WTC11 (cell line): Measurements from ENCODE around the gene MRS2. TPM values are rescaled to one million over a fixed set of nuclear protein-coding genes. Genes with fewer than 3 reads are reported as not detected.

ENCODE experiments used
- ATAC-seq: fragments of 200-7000 bp; cut with Tn5 transposase; 2 replicates; pipeline ENCODE4 v1.10.0; 2021; ENCODE audit warnings: mild to moderate bottlenecking, moderate library complexity
- CTCF ChIA-PET: fragments of 300-600 bp; sonication (Branson Sonifier 250); formaldehyde crosslinking; loops from one replicate; lab custom pipeline; 2021; ENCODE audit warnings: antibody characterized with exemption; lab: Charles Lee
- POLR2A ChIA-PET: fragments of 350-600 bp; sonication (Branson Sonifier 250); formaldehyde crosslinking; loops from one replicate; lab custom pipeline; 2021; ENCODE audit warnings: antibody characterized with exemption; lab: Charles Lee
- DNase-seq: peaks from one replicate; pipeline ENCODE4 v3.0.0; 2021; ENCODE audit warnings: low spot score
- H3K27ac Mint-ChIP-seq: 2 replicates; pipeline ENCODE4 v1.8.0; 2021; ENCODE audit warnings: mixed read lengths
- H3K27me3 Mint-ChIP-seq: 2 replicates; pipeline ENCODE4 v1.8.0; 2021; ENCODE audit warnings: low read depth, mild to moderate bottlenecking, moderate library complexity, mixed read lengths
- H3K36me3 Mint-ChIP-seq: 2 replicates; pipeline ENCODE4 v1.8.0; 2021; ENCODE audit warnings: mixed read lengths
- H3K4me1 Mint-ChIP-seq: 2 replicates; pipeline ENCODE4 v1.8.0; 2022; ENCODE audit warnings: mixed read lengths
- H3K4me3 Mint-ChIP-seq: 2 replicates; pipeline ENCODE4 v1.8.0; 2021; ENCODE audit warnings: mild to moderate bottlenecking, moderate library complexity, mixed read lengths
- H3K9me3 Mint-ChIP-seq: 2 replicates; pipeline ENCODE4 v1.8.0; 2021; ENCODE audit warnings: mixed read lengths
- ATF1 ChIP-seq: sonication (generic); formaldehyde crosslinking; IDR thresholded peaks from 2 replicates; pipeline ENCODE4 v1.8.1; 2023; ENCODE audit warnings: mild to moderate bottlenecking, moderate library complexity, missing genetic modification reagents
- CREB1 ChIP-seq: sonication (generic); formaldehyde crosslinking; IDR thresholded peaks from 2 replicates; pipeline ENCODE4 v1.8.0; 2023; ENCODE audit warnings: mild to moderate bottlenecking, missing genetic modification reagents
- CREM ChIP-seq: sonication (generic); formaldehyde crosslinking; IDR thresholded peaks from 2 replicates; pipeline ENCODE4 v1.8.1; 2022; ENCODE audit warnings: mild to moderate bottlenecking, missing genetic modification reagents, moderate library complexity
- E2F4 ChIP-seq: sonication (generic); formaldehyde crosslinking; IDR thresholded peaks from 2 replicates; pipeline ENCODE4 v1.8.1; 2022; ENCODE audit warnings: low read depth, mild to moderate bottlenecking, moderate library complexity, missing genetic modification reagents, borderline replicate concordance
- GABPB1 ChIP-seq: sonication (generic); formaldehyde crosslinking; IDR thresholded peaks from 2 replicates; pipeline ENCODE4 v1.8.1; 2023; ENCODE audit warnings: mild to moderate bottlenecking, missing genetic modification reagents
- GTF2I ChIP-seq: fragments of 250-450 bp; sonication (Bioruptor Pico); conservative IDR thresholded peaks from 2 replicates; pipeline ENCODE4 v1.4.0; 2021; ENCODE audit warnings: mild to moderate bottlenecking
- HMGXB4 ChIP-seq: sonication (generic); formaldehyde crosslinking; IDR thresholded peaks from 2 replicates; pipeline ENCODE4 v1.8.1; 2023; ENCODE audit warnings: mild to moderate bottlenecking, moderate library complexity, missing genetic modification reagents
- MAX ChIP-seq: sonication (generic); formaldehyde crosslinking; IDR thresholded peaks from 2 replicates; pipeline ENCODE4 v1.8.0; 2022; ENCODE audit warnings: mild to moderate bottlenecking, missing genetic modification reagents
- MXD4 ChIP-seq: fragments of 250-450 bp; sonication (Bioruptor Pico); IDR thresholded peaks from 2 replicates; pipeline ENCODE4 v1.8.0; 2021; ENCODE audit warnings: mild to moderate bottlenecking, moderate library complexity, borderline replicate concordance
- MYBL2 ChIP-seq: sonication (generic); formaldehyde crosslinking; IDR thresholded peaks from 2 replicates; pipeline ENCODE4 v1.8.1; 2023; ENCODE audit warnings: mild to moderate bottlenecking, moderate library complexity, missing genetic modification reagents
- NFE2L1 ChIP-seq: sonication (generic); formaldehyde crosslinking; IDR thresholded peaks from 2 replicates; pipeline ENCODE4 v1.8.1; 2023; ENCODE audit warnings: missing genetic modification reagents
- PRRX2 ChIP-seq: fragments of 250-450 bp; sonication (Bioruptor Pico); IDR thresholded peaks from 2 replicates; pipeline ENCODE4 v1.8.0; 2021; ENCODE audit warnings: mild to moderate bottlenecking
- RELA ChIP-seq: sonication (generic); formaldehyde crosslinking; IDR thresholded peaks from 2 replicates; pipeline ENCODE4 v1.8.1; 2022; ENCODE audit warnings: missing genetic modification reagents, mild to moderate bottlenecking, borderline replicate concordance
- RORB ChIP-seq: fragments of 250-450 bp; sonication (Bioruptor Pico); IDR thresholded peaks from 2 replicates; pipeline ENCODE4 v1.9.0; 2021; ENCODE audit warnings: mild to moderate bottlenecking
- STAT6 ChIP-seq: sonication (generic); formaldehyde crosslinking; conservative IDR thresholded peaks from 2 replicates; pipeline ENCODE4 v1.8.1; 2023; ENCODE audit warnings: mild to moderate bottlenecking, low read depth, missing genetic modification reagents, moderate library complexity
- TCF7 ChIP-seq: sonication (generic); formaldehyde crosslinking; IDR thresholded peaks from 2 replicates; pipeline ENCODE4 v1.8.0; 2022; ENCODE audit warnings: mild to moderate bottlenecking, low read depth, missing genetic modification reagents, moderate library complexity
- ZNF232 ChIP-seq: sonication (generic); formaldehyde crosslinking; IDR thresholded peaks from 2 replicates; pipeline ENCODE4 v1.8.0; 2022; ENCODE audit warnings: mild to moderate bottlenecking, missing genetic modification reagents
- ZNF281 ChIP-seq: sonication (generic); formaldehyde crosslinking; IDR thresholded peaks from 2 replicates; pipeline ENCODE4 v1.8.0; 2023; ENCODE audit warnings: mild to moderate bottlenecking, missing genetic modification reagents
- ZNF396 ChIP-seq: fragments of 250-450 bp; sonication (Bioruptor Pico); IDR thresholded peaks from 2 replicates; pipeline ENCODE4 v1.8.0; 2021; ENCODE audit warnings: mild to moderate bottlenecking, moderate library complexity, borderline replicate concordance
- ZNF512 ChIP-seq: sonication (generic); formaldehyde crosslinking; IDR thresholded peaks from 2 replicates; pipeline ENCODE4 v1.8.1; 2022; ENCODE audit warnings: missing genetic modification reagents, borderline replicate concordance
- ZNF671 ChIP-seq: fragments of 250-450 bp; sonication (Bioruptor Pico); IDR thresholded peaks from 2 replicates; pipeline ENCODE4 v1.8.0; 2021; ENCODE audit warnings: mild to moderate bottlenecking
- total RNA-seq: library from RNA; stranded (reverse); gene quantifications from 3 replicates; pipeline ENCODE4 v1.2.3, GENCODE V29; 2021

The MRS2 gene
- total RNA-seq, 1 experiment from 2014 or later, result 91.6 TPM

- H3K36me3 Mint-ChIP-seq, result no peaks in the 10 kb centered on the region
- ChIA-PET CTCF (no interaction called here), POLR2A (no interaction called here)
- H3K4me3 Mint-ChIP-seq, result no peak overlapping the region
- no peak overlapping the region for H3K27ac Mint-ChIP-seq
- DNase-seq (no peak), ATAC-seq (peak; percentile 55)
- no peaks in the 10 kb centered on the region for H3K9me3 Mint-ChIP-seq
- H3K4me1 Mint-ChIP-seq, result no peaks in the 10 kb centered on the region
- no peak for TF ChIP-seq ZNF671
- TF ChIP-seq CREB1 (CRISPR knock-in tag), result no peak
- H3K27me3 Mint-ChIP-seq, result no peaks in the 10 kb centered on the region
These were observed 61.7 kb downstream of the MRS2 start for GRCh38 chr6:24464253-24465038.

GRCh38 chr6:24469811-24470210 lies 67.1 kb downstream of the MRS2 start:
- Mint-ChIP-seq H3K27ac (no peak overlapping the region), H3K9me3 (no peaks in the 10 kb centered on the region), H3K27me3 (no peaks in the 10 kb centered on the region), H3K4me1 (no peaks in the 10 kb centered on the region), H3K4me3 (no peak overlapping the region), H3K36me3 (no peaks in the 10 kb centered on the region)
- no peak for ATAC-seq
- ChIA-PET POLR2A (no interaction called here), CTCF (interaction anchor here (1.2 kb wide), 1 partner anchor 117 kb away, joined by 4 read pairs; no protein-coding TSS in a partner anchor)
- TF ChIP-seq ZNF396 (no peak), RORB (no peak), HMGXB4 (CRISPR knock-in tag) (no peak), MYBL2 (CRISPR knock-in tag) (no peak), PRRX2 (CRISPR knock-in tag) (no peak), CREB1 (CRISPR knock-in tag) (no peak), RELA (no peak), GTF2I (no peak), ZNF512 (CRISPR knock-in tag) (no peak), GABPB1 (CRISPR knock-in tag) (no peak), E2F4 (CRISPR knock-in tag) (no peak), MAX (CRISPR knock-in tag) (no peak), STAT6 (CRISPR knock-in tag) (no peak), ZNF281 (no peak), MXD4 (no peak), CREM (CRISPR knock-in tag) (no peak), ZNF232 (CRISPR knock-in tag) (no peak), ATF1 (no peak), NFE2L1 (CRISPR knock-in tag) (no peak), TCF7 (CRISPR knock-in tag) (no peak)
- no peak for DNase-seq
